Raji (cell line): ENCODE measurements around the gene PTPRE.

ENCODE experiments used
- POLR2A ChIP-seq: IDR thresholded peaks from 2 replicates; pipeline ENCODE4 v1.6.1; 2011; ENCODE audit warnings: low read depth, low read length, control low read depth; ENCODE audit not compliant: insufficient read depth

The PTPRE gene, protein sequence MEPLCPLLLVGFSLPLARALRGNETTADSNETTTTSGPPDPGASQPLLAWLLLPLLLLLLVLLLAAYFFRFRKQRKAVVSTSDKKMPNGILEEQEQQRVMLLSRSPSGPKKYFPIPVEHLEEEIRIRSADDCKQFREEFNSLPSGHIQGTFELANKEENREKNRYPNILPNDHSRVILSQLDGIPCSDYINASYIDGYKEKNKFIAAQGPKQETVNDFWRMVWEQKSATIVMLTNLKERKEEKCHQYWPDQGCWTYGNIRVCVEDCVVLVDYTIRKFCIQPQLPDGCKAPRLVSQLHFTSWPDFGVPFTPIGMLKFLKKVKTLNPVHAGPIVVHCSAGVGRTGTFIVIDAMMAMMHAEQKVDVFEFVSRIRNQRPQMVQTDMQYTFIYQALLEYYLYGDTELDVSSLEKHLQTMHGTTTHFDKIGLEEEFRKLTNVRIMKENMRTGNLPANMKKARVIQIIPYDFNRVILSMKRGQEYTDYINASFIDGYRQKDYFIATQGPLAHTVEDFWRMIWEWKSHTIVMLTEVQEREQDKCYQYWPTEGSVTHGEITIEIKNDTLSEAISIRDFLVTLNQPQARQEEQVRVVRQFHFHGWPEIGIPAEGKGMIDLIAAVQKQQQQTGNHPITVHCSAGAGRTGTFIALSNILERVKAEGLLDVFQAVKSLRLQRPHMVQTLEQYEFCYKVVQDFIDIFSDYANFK

DNA sequence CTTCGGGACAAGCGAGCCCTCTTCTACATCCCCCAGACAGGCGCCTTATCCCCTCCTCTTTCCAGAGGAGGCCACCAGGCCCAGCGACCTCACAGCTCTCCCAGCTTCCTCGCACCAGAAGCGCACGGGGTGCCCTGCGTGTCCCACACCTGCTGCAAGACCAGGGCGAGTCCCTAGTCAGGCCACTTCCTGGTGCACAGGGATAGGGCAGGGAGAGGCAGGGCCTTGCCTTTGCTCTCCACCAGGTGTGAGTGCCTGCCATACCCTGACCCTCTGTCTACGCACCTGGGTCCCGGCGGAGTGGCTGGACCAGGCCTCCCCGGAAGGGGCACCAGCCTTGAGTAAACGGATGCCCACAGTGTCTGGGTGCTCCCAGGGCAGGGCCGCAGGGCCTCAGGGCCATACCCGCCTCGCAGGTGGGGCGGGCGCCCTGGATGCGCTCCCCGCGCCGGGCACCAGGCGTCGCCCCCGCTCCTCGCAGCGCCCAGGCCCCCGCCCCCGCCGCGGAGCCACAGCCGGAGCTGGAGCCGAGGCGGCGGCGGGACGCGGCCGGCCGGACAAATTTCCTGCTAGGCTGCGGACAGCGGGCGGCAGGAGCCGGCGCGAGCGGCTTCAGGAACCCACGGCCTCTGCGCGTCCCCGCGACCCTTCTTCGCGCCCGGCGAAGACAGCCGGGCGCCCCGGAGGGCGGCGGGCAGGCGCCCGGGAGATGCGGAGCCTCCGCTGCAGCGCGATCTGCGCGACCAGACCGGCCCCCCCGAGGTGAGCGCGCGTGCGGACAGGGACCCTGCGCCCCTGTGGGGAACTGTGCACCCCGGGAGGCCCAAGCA is at the start of gene PTPRE:
PTPRE (plus strand) TSS at position 556 of the 830 bp plus-strand sequence. CDS start 133,779 bp downstream, outside the sequence.
- TF ChIP-seq POLR2A = no peak

- no peak for TF ChIP-seq POLR2A
Observed at GRCh38 chr10:127860592-127860991, 46.3 kb upstream of the PTPRE start.

DNA sequence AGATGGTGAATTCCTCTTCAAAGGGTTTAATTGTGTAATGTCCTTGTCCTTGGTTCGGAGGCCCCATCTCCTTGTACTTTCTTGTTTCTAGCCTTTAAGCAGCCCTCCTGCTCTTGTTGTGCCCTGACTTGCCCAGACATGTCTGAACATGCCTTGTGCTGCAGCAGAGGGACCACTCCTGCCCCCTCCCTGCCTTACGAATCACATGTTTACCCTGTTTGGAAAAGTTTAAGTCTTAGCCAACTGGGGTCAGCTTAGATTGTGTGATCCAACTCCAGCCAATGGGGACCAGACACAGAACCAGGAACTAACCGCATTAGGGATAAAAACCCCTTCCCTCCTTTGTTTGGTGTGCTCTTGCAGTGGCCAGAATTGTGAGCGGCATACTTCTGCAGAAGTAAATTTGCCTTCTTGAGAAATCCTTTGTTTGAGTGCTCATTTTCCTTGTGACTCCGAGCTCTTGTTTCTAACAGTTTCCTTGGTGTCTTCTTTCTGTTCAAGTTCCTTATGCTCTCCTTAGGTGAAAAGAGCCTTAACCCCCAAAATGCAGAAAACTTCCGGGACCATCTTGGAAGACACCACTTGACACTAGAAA is 43.6 kb upstream of the PTPRE start:
- TF ChIP-seq POLR2A = no peak

DNA sequence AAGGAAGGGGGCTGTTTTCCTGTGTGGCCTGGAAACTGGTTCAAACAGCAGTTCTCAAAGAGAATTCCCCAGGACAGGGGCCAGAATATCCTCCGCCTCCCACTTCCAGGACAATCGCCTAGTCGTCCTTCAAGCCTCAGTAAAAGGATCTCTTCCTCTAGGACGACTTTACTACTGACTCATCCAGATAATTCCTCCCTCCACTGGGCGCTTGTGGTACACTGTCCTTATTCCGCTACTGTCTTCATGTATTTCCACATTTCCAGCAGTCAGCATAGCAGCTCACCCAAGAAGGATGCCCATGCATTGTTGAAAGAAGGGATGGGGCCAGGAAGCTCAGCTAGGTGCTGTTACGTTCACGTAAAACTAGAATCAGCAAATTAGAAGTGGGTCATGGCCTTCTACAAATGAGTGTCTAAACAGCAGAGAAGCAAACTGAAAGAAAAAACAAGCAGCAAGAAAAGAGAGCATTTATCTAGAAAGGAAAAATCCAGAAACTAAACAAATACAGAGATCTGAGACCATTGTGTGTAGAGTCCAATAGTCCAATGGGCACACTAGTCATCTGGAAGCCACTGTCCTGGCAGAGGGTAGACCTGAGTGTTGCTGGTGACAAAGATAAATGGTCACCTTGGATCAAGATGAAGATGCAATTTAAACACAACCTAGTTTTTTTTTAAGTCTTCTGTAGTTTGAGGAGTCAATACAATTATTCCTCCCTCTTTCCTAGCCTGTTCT is 40.5 kb upstream of the PTPRE start:
- TF ChIP-seq POLR2A = no peak

DNA sequence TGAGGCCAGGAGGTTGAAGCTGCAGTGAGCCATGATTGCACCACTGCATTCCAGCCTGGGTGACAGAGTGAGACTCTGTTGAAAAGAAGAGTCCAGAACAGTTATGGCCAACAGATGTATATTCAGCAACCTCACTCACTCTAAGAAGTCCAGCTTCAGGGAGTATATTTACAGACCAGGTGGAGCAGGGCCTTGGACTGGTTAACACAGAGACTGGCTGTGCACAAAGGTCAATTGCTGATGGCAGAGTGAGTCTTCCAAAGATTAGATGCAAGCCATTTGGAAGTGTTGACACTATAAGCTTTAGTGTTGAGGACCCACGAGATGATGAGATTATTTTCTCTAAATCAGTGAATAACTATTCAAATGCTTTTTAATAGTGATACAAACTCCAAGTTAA is 39.1 kb upstream of the PTPRE start:
- TF ChIP-seq POLR2A = no peak

- TF ChIP-seq POLR2A = no peak
Observed at GRCh38 chr10:127869329-127869728, 37.6 kb upstream of the PTPRE start.

- no peak for TF ChIP-seq POLR2A
Observed at GRCh38 chr10:127871631-127872010, 35.3 kb upstream of the PTPRE start.

- no peak for TF ChIP-seq POLR2A
Observed at GRCh38 chr10:127872011-127872761, 34.7 kb upstream of the PTPRE start.

GRCh38 chr10:127872871-127873600 is 33.9 kb upstream of the PTPRE start:
- TF ChIP-seq POLR2A = no peak

GRCh38 chr10:127873901-127874470 is 32.9 kb upstream of the PTPRE start:
- TF ChIP-seq POLR2A = no peak

- no peak for TF ChIP-seq POLR2A
Observed at GRCh38 chr10:127874671-127875448, 32.0 kb upstream of the PTPRE start.

- TF ChIP-seq POLR2A = no peak
Observed at GRCh38 chr10:127875449-127875765, 31.5 kb upstream of the PTPRE start.

DNA sequence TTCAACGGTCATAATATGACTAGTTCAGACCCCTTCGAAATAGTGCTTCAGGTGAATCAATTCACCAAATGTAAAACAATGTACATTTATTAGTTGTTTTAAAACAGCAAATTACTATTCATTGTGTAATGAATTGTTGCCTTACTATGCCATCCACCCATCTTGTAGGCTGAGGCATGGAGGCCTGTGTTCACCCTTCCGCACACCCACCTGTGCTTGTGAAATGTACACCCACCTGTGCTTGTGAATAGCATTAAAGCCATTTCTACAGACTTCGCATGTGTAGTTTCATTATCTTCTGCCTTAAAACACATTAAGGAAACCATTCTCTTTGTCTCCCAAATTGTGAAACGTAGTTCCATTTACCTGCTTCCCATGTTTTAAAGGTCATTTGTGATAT is 31.0 kb upstream of the PTPRE start:
- TF ChIP-seq POLR2A = no peak

DNA sequence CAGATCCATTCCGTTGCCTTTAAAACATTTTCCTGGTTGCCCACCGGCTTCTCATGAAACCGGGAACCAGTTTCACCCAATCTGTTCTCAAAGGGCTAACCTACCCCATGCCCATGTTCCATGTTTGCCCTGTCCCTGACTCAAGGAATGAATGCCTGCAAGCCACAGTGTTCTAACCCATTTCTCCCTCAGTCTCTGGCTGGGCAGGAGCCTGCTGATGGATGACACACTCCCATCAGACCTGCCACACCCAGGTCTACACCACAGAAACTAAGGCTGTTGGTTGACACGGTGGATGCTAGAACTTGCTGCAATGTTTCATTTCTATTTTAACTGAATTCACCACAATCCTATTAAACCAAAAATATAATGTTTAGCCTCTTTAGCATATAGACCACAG is 29.8 kb upstream of the PTPRE start:
- TF ChIP-seq POLR2A = no peak
